Endothelial cell of umbilical vein (primary cell): ENCODE data around the gene MED27.

Experiments used
- EZH2 ChIP-seq: IDR thresholded peaks from 2 replicates; pipeline ENCODE4 v1.6.1; 2012; ENCODE audit warnings: borderline replicate concordance, low read depth, mild to moderate bottlenecking, moderate library complexity, low read length, inconsistent platforms; ENCODE audit not compliant: severe bottlenecking
- FOS ChIP-seq: IDR thresholded peaks from 2 replicates; pipeline ENCODE4 v1.6.1; 2011; ENCODE audit warnings: mild to moderate bottlenecking, low read length, moderate library complexity, borderline replicate concordance; ENCODE audit not compliant: insufficient read depth
- GATA2 ChIP-seq: IDR thresholded peaks from 2 replicates; pipeline ENCODE4 v1.7.0; 2011; ENCODE audit warnings: low read depth, mild to moderate bottlenecking, moderate library complexity, mixed read lengths, low read length; ENCODE audit not compliant: insufficient read length, insufficient read depth
- JUN ChIP-seq: IDR thresholded peaks from 2 replicates; pipeline ENCODE4 v1.6.1; 2011; ENCODE audit warnings: borderline replicate concordance, low read depth; ENCODE audit not compliant: insufficient read length, insufficient read depth
- MYC ChIP-seq: IDR thresholded peaks from one replicate; pipeline ENCODE4 v1.6.1; 2011; ENCODE audit warnings: mild to moderate bottlenecking, low read depth, low read length
- POLR2A ChIP-seq: IDR thresholded peaks from 2 replicates; pipeline ENCODE4 v1.6.1; 2012; ENCODE audit warnings: low read depth, mild to moderate bottlenecking, control low read depth, low read length
- POLR2AphosphoS5 ChIP-seq: IDR thresholded peaks from 2 replicates; pipeline ENCODE4 v1.6.1; 2012; ENCODE audit warnings: low read depth, mild to moderate bottlenecking, control low read depth, low read length, moderate library complexity; ENCODE audit not compliant: insufficient read depth
- TF ChIP-seq, protein P1 (sequence below), 2 donors: IDR thresholded peaks; 1 replicate in 1 of 2; 2 replicates in 1 of 2; pipeline ENCODE4 v1.5.1; 2011; ENCODE audit warnings: low read length in 2 of 2, mild to moderate bottlenecking in 2 of 2, moderate library complexity in 2 of 2, control low read depth in 1 of 2, inconsistent platforms in 1 of 2, low read depth in 1 of 2; ENCODE audit not compliant: insufficient read depth in 1 of 2; ENCODE audit errors: extremely low read depth in 1 of 2
- TF ChIP-seq, protein P2 (sequence below): IDR thresholded peaks from 2 replicates; pipeline ENCODE4 v1.6.1; 2011; ENCODE audit not compliant: insufficient read depth, insufficient read length

DNA sequence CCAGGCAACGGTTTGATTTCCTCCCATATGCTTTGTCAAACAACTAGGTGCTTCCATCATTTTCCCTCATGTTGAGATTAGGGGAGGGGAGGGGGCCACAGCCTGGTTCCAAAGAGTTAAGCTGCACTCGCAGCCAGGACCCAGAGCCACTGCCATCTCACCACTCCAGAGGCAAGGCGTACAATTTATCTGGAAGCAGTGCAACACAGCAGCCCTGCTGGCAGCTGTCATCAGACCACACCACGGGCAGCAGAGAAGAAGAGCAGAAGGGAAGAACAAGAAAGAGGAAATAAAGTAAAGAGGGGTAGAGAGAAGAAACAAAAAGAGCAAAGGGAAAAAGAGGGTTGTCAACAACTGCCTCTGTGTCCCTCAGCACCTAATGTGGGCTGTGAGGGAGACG, 38.9 kb downstream of the MED27 start:
- TF ChIP-seq, protein P1, sequence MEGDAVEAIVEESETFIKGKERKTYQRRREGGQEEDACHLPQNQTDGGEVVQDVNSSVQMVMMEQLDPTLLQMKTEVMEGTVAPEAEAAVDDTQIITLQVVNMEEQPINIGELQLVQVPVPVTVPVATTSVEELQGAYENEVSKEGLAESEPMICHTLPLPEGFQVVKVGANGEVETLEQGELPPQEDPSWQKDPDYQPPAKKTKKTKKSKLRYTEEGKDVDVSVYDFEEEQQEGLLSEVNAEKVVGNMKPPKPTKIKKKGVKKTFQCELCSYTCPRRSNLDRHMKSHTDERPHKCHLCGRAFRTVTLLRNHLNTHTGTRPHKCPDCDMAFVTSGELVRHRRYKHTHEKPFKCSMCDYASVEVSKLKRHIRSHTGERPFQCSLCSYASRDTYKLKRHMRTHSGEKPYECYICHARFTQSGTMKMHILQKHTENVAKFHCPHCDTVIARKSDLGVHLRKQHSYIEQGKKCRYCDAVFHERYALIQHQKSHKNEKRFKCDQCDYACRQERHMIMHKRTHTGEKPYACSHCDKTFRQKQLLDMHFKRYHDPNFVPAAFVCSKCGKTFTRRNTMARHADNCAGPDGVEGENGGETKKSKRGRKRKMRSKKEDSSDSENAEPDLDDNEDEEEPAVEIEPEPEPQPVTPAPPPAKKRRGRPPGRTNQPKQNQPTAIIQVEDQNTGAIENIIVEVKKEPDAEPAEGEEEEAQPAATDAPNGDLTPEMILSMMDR (IDR thresholded peaks at IDR 0.05; ENCODE audit: extremely low read depth in 1 of 2, insufficient read depth in 1 of 2, low read depth in 1 of 2, low read length in 2 of 2), result no peak
- no peak for TF ChIP-seq GATA2
- no peak for TF ChIP-seq POLR2A
- no peak for TF ChIP-seq EZH2
- TF ChIP-seq POLR2AphosphoS5, result no peak
- TF ChIP-seq JUN, result no peak
- TF ChIP-seq, protein P2, sequence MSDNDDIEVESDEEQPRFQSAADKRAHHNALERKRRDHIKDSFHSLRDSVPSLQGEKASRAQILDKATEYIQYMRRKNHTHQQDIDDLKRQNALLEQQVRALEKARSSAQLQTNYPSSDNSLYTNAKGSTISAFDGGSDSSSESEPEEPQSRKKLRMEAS, result no peak
- TF ChIP-seq FOS, result no peak
- no peak for TF ChIP-seq MYC
